HFF-Myc (cell line): ENCODE results near the gene CORO2B.

Experiments used
- DNase-seq: peaks from one replicate; pipeline ENCODE4 v3.0.0-alpha.2; 2011; ENCODE audit warnings: low read depth; ENCODE audit errors: extremely low read depth
- H3K4me3 ChIP-seq: replicated peaks from 2 replicates; pipeline ENCODE4 v1.5.1; 2011; ENCODE audit warnings: low read depth, mild to moderate bottlenecking, control low read depth, low read length
- CTCF ChIP-seq: IDR thresholded peaks from 2 replicates; pipeline ENCODE4 v1.5.1; 2012; ENCODE audit warnings: mild to moderate bottlenecking, low read depth, low read length, control low read depth; ENCODE audit errors: missing control alignments

The CORO2B gene

GRCh38 chr15:68580883-68581155, 2.0 kb downstream of the CORO2B start:
- TF ChIP-seq CTCF: no peak
- DNase-seq: no peak
- no peak overlapping the region for H3K4me3 ChIP-seq

- TF ChIP-seq CTCF: no peak
- DNase-seq: no peak
- no peak overlapping the region for H3K4me3 ChIP-seq
These were observed 2.9 kb downstream of the CORO2B start for GRCh38 chr15:68581725-68582124.

GRCh38 chr15:68582236-68582635, 3.4 kb downstream of the CORO2B start:
- DNase-seq: no peak
- no peak for TF ChIP-seq CTCF
- no peak overlapping the region for H3K4me3 ChIP-seq

- no peak overlapping the region for H3K4me3 ChIP-seq
- no peak for DNase-seq
- no peak for TF ChIP-seq CTCF
These were observed 4.1 kb downstream of the CORO2B start for GRCh38 chr15:68582864-68583263.

GRCh38 chr15:68583321-68583720, 4.5 kb downstream of the CORO2B start:
- TF ChIP-seq CTCF: no peak
- DNase-seq: no peak
- no peak overlapping the region for H3K4me3 ChIP-seq

- TF ChIP-seq CTCF: no peak
- H3K4me3 ChIP-seq: no peak overlapping the region
- DNase-seq: no peak
These were observed 5.4 kb downstream of the CORO2B start for GRCh38 chr15:68583936-68584755.
